Heart left ventricle (tissue), 13 donors: ENCODE results near the gene NCOA5.
"Not testable (repeated sequence)": the region's sequence is repeated elsewhere in the genome, so short reads cannot be mapped to it uniquely, and the experiment has no call there.

Experiments used
- CTCF ChIP-seq, 12 donors: fragments of 200-600 bp; sonication (generic) in 4 of 12; IDR thresholded peaks; one replicate each; pipeline versions ENCODE4 v1.5.0 to v1.8.0; 2018 to 2022; ENCODE audit warnings: antibody characterized with exemption in 12 of 12, mild to moderate bottlenecking in 5 of 12
- POLR2A ChIP-seq, 2 donors: fragments of 450-650 bp; IDR thresholded peaks; one replicate each; pipeline ENCODE4 v1.6.1; 2017; ENCODE audit warnings: antibody characterized with exemption in 2 of 2, mild to moderate bottlenecking in 2 of 2, moderate library complexity in 2 of 2
- donor health status: ischemic (EF 13 %, LVEDD 7.1; RV severe dilation, severe dysfunction).
- donor health status: DM: no; HTN: yes; CAD: no.
- donor health status: DM: no; HTN: no; CAD: no.
- donor health status: ischemic (EF 25% LVEDD 6.9; RV normal size, moderate dysfunction).
- donor health status: ischemic (EF 25% LVEDD 5.7; RV mildly dilated, moderate dysfunction).
- donor health status: ischemic (EF 35%, LVEDD 5.7; RV mildly dilated, moderate dysfunction).
- donor health status: nonischemic (EF 11% LVEDD 7.7; RV severe dilation, severe dysfunction).
- donor health status: DM: yes; HTN: yes; CAD: no.
- donor health status: PGD.
- donor health status: ischemic (EF 29% LVEDD 5.4; RV normal size, mild dysfunction).
- donor health status: nonischemic (EF 23%, LVEDD 6.1; RV moderate dilation, normal function).

GRCh38 chr20:46091622-46092535 is 2.1 kb upstream of the NCOA5 start:
- TF ChIP-seq POLR2A, CTCF (IDR thresholded peaks at IDR 0.05): not testable (repeated sequence)
